Measurements from ENCODE around the gene HNRNPK. TPM values are rescaled to one million over a fixed set of nuclear protein-coding genes. Genes with fewer than 3 reads are reported as not detected.
"Not testable (repeated sequence)": the region's sequence is repeated elsewhere in the genome, so short reads cannot be mapped to it uniquely, and the experiment has no call there.

The HNRNPK gene
- total and polyA plus RNA-seq, 7 experiments from 2014 or later, result 537 to 958 (median 625) TPM

GRCh38 chr9:83956086-83956435 lies 24.0 kb downstream of the HNRNPK start:
- H3K27me3 ChIP-seq (ENCODE audit: control insufficient read depth in 2 of 2, insufficient read depth in 2 of 2, low read length in 2 of 2), result no peaks in the 10 kb centered on the region
- H3K36me3 Mint-ChIP-seq, result peaks cover 0 to 8% (median 3%) of the 10 kb centered on the region in 5 donors
- peak overlapping the region; percentile 94 to 98 (median 95) for H3K4me3 Mint-ChIP-seq
- no peaks in the 10 kb centered on the region for H3K9me3 Mint-ChIP-seq
- intact Hi-C loops (cut with micrococcal nuclease), result loop anchor here (1.0 to 5.0 kb wide), 3 partner anchors 24 to 341 kb away; partner anchors contain the start of genes HNRNPK (in 2 of the 2), KIF27 (in 2 of the 2) and RMI1 (in 2 of the 2)
- H3K27me3 Mint-ChIP-seq, result no peaks in the 10 kb centered on the region
- CTCF ChIA-PET, result interaction anchor here (0.7 kb wide), 1 partner anchor 35 kb away, joined by 5 read pairs; the partner anchor contains the start of gene KIF27
- peak overlapping the region; percentile 88 to 99 (median 94) for H3K27ac Mint-ChIP-seq
- peak in 6 of 9 donors; percentile 14 to 50 (median 30) for DNase-seq
- POLR2A ChIA-PET, result interaction anchor here (1.3 to 1.4 kb wide), 4 partner anchors 17 to 34 kb away, joined by 3 to 24 read pairs (median 5); partner anchors contain the start of genes HNRNPK and RMI1
- peak overlapping the region; percentile 77 for H3K27ac ChIP-seq (ENCODE audit: low read depth, low read length)
- ATAC-seq, result peak; percentile 77
- peak overlapping the region; percentile 88 for H3K4me3 ChIP-seq (ENCODE audit: low read length)
- peaks cover 4 to 13% of the 10 kb centered on the region in 2 donors for H3K4me1 ChIP-seq (ENCODE audit: control insufficient read depth in 2 of 2, insufficient read depth in 2 of 2, low read length in 2 of 2)
- H3K9me3 ChIP-seq (ENCODE audit: control insufficient read depth in 2 of 3, low read length in 3 of 3), result no peaks in the 10 kb centered on the region
- peaks cover 0 to 8% (median 0%) of the 10 kb centered on the region in 3 experiments for H3K36me3 ChIP-seq (ENCODE audit: control insufficient read depth in 2 of 3, insufficient read depth in 3 of 3, low read length in 3 of 3)
- H3K4me1 Mint-ChIP-seq, result peaks cover 6 to 23% (median 19%) of the 10 kb centered on the region in 7 donors

DNA sequence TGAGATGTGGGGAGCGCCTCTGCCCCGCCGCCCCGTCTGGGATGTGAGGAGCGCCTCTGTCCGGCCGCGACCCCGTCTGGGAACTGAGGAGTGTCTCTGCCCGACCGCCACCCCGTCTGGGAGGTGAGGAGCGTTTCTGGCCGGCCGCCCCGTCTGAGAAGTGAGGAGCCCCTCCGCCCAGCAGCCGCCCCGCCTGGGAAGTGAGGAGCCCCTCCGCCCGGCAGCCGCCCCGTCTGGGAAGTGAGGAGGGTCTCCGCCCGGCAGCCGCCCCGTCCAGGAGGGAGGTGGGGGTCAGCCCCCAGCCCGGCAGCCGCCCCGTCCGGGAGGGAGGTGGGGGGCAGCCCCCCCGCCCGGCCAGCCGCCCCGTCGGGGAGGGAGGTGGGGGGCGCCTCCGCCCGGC lies 31.9 kb downstream of the HNRNPK start:
- DNase-seq; intact Hi-C loops (cut with micrococcal nuclease); H3K27ac ChIP-seq (ENCODE audit: low read depth, low read length); H3K4me3 ChIP-seq (ENCODE audit: low read length); H3K9me3 Mint-ChIP-seq; H3K4me3 Mint-ChIP-seq; H3K27me3 Mint-ChIP-seq; ATAC-seq; H3K27ac Mint-ChIP-seq; H3K36me3 ChIP-seq (ENCODE audit: control insufficient read depth in 2 of 3, insufficient read depth in 3 of 3, low read length in 3 of 3); POLR2A ChIA-PET; H3K4me1 ChIP-seq (ENCODE audit: control insufficient read depth in 2 of 2, insufficient read depth in 2 of 2, low read length in 2 of 2); CTCF ChIA-PET; H3K9me3 ChIP-seq (ENCODE audit: control insufficient read depth in 2 of 3, low read length in 3 of 3); H3K27me3 ChIP-seq (ENCODE audit: control insufficient read depth in 2 of 2, insufficient read depth in 2 of 2, low read length in 2 of 2); H3K4me1 Mint-ChIP-seq: not testable (repeated sequence)
- H3K36me3 Mint-ChIP-seq, result peaks cover 0 to 27% (median 12%) of the 10 kb centered on the region in 5 donors

GRCh38 chr9:83940590-83941303 lies 39.3 kb downstream of the HNRNPK start:
- no peak overlapping the region for H3K27ac ChIP-seq (ENCODE audit: low read depth, low read length)
- ChIA-PET POLR2A (no interaction called here), CTCF (interaction anchor here (0.6 to 1.7 kb wide), 5 partner anchors 11 to 446 kb away, joined by 3 to 11 read pairs (median 3); no protein-coding TSS in a partner anchor)

DNA sequence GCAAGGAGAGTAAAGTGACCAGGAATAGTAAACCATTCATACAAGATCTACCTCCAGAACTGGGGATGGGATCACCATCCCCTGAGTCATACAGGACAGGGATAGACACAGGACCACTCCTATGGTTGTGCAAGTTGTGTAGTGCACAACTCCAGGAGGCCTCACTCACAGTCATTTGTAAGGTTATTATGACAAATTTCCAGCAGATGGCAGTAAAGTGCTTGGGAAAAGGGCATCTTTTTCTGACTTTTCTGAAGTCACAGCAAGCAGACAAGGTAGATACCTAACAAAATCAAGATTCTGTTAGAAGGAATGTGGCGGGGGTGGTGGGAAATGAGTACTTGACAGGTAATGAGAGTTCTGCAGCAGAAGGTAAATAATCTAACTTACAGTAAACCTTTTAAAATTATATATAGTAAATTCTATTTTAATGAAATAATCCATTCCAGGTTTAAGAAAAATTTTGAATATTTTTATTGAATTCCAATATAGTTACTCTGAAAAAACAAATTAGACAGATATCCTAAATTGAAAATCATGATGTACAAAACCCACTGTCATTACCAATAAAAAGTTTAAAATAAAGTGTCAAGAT lies 42.1 kb downstream of the HNRNPK start:
- DNase-seq (peak in 7 of 9 donors; percentile 44 to 74 (median 66)), ATAC-seq (peak; percentile 84)
- Mint-ChIP-seq H3K27ac (no peak overlapping the region), H3K4me1 (peaks cover 0 to 19% (median 0%) of the 10 kb centered on the region in 7 donors), H3K36me3 (peaks cover 4 to 21% (median 9%) of the 10 kb centered on the region in 5 donors), H3K9me3 (no peaks in the 10 kb centered on the region), H3K27me3 (no peaks in the 10 kb centered on the region), H3K4me3 (no peak overlapping the region)
- intact Hi-C loops (cut with micrococcal nuclease), result loop anchor here (1.0 to 5.0 kb wide), 6 partner anchors 18 to 1674 kb away; partner anchors contain the start of genes HNRNPK (in 1 of the 2) and RMI1 (in 1 of the 2)
- POLR2A ChIA-PET, result no interaction called here
- no peak overlapping the region for H3K4me3 ChIP-seq (ENCODE audit: low read length)
- peaks cover 0 to 17% (median 4%) of the 10 kb centered on the region in 3 experiments for H3K36me3 ChIP-seq (ENCODE audit: control insufficient read depth in 2 of 3, insufficient read depth in 3 of 3, low read length in 3 of 3)
- H3K27ac ChIP-seq (ENCODE audit: low read depth, low read length), result no peak overlapping the region
- CTCF ChIA-PET, result interaction anchor here (0.6 to 2.0 kb wide), 9 partner anchors 10 to 378 kb away, joined by 3 to 11 read pairs (median 4); no protein-coding TSS in a partner anchor
- H3K27me3 ChIP-seq (ENCODE audit: control insufficient read depth in 2 of 2, insufficient read depth in 2 of 2, low read length in 2 of 2), result no peaks in the 10 kb centered on the region
- H3K9me3 ChIP-seq (ENCODE audit: control insufficient read depth in 2 of 3, low read length in 3 of 3), result no peaks in the 10 kb centered on the region
- H3K4me1 ChIP-seq (ENCODE audit: control insufficient read depth in 2 of 2, insufficient read depth in 2 of 2, low read length in 2 of 2), result no peaks in the 10 kb centered on the region

More at GRCh38 chr9:83940590-83941303, 39.3 kb downstream of the HNRNPK start:
- H3K36me3 ChIP-seq (ENCODE audit: control insufficient read depth in 2 of 3, insufficient read depth in 3 of 3, low read length in 3 of 3), result peaks cover 0 to 17% (median 4%) of the 10 kb centered on the region in 3 experiments
- DNase-seq (no peak), ATAC-seq (no peak)
- H3K9me3 ChIP-seq (ENCODE audit: control insufficient read depth in 2 of 3, low read length in 3 of 3), result no peaks in the 10 kb centered on the region
- H3K4me3 Mint-ChIP-seq, result no peak overlapping the region
- H3K27me3 Mint-ChIP-seq, result no peaks in the 10 kb centered on the region
- H3K27ac Mint-ChIP-seq, result peak overlapping the region in 2 of 9 donors; percentile 55 to 78
- intact Hi-C loops (cut with micrococcal nuclease), result no loop called here
- peaks cover 0 to 8% (median 0%) of the 10 kb centered on the region in 7 donors for H3K4me1 Mint-ChIP-seq
- H3K9me3 Mint-ChIP-seq, result no peaks in the 10 kb centered on the region
- H3K36me3 Mint-ChIP-seq, result peaks cover 5 to 35% (median 16%) of the 10 kb centered on the region in 5 donors
- H3K4me3 ChIP-seq (ENCODE audit: low read length), result no peak overlapping the region
- no peaks in the 10 kb centered on the region for H3K4me1 ChIP-seq (ENCODE audit: control insufficient read depth in 2 of 2, insufficient read depth in 2 of 2, low read length in 2 of 2)
- no peaks in the 10 kb centered on the region for H3K27me3 ChIP-seq (ENCODE audit: control insufficient read depth in 2 of 2, insufficient read depth in 2 of 2, low read length in 2 of 2)

GRCh38 chr9:83936523-83936922 lies 43.5 kb downstream of the HNRNPK start:
- POLR2A ChIA-PET, result no interaction called here
- Mint-ChIP-seq H3K4me1 (peaks cover 0 to 26% (median 7%) of the 10 kb centered on the region in 7 donors), H3K27ac (no peak overlapping the region), H3K9me3 (no peaks in the 10 kb centered on the region), H3K27me3 (no peaks in the 10 kb centered on the region), H3K4me3 (no peak overlapping the region), H3K36me3 (peaks cover 0 to 11% (median 9%) of the 10 kb centered on the region in 5 donors)
- Histone ChIP-seq H3K36me3 (ENCODE audit: control insufficient read depth in 2 of 3, insufficient read depth in 3 of 3, low read length in 3 of 3) (peaks cover 0 to 17% (median 0%) of the 10 kb centered on the region in 3 experiments), H3K9me3 (ENCODE audit: control insufficient read depth in 2 of 3, low read length in 3 of 3) (no peaks in the 10 kb centered on the region), H3K4me3 (ENCODE audit: low read length) (no peak overlapping the region), H3K27me3 (ENCODE audit: control insufficient read depth in 2 of 2, insufficient read depth in 2 of 2, low read length in 2 of 2) (no peaks in the 10 kb centered on the region), H3K4me1 (ENCODE audit: control insufficient read depth in 2 of 2, insufficient read depth in 2 of 2, low read length in 2 of 2) (no peaks in the 10 kb centered on the region), H3K27ac (ENCODE audit: low read depth, low read length) (no peak overlapping the region)
- intact Hi-C loops (cut with micrococcal nuclease), result loop anchor here in 1 of 2 donors (5.0 kb wide), 1 partner anchor 1676 kb away; no protein-coding TSS in a partner anchor
- CTCF ChIA-PET, result interaction anchor here (0.7 to 2.0 kb wide), 4 partner anchors 12 to 324 kb away, joined by 3 to 11 read pairs (median 4); no protein-coding TSS in a partner anchor
- DNase-seq (no peak), ATAC-seq (no peak)

DNA sequence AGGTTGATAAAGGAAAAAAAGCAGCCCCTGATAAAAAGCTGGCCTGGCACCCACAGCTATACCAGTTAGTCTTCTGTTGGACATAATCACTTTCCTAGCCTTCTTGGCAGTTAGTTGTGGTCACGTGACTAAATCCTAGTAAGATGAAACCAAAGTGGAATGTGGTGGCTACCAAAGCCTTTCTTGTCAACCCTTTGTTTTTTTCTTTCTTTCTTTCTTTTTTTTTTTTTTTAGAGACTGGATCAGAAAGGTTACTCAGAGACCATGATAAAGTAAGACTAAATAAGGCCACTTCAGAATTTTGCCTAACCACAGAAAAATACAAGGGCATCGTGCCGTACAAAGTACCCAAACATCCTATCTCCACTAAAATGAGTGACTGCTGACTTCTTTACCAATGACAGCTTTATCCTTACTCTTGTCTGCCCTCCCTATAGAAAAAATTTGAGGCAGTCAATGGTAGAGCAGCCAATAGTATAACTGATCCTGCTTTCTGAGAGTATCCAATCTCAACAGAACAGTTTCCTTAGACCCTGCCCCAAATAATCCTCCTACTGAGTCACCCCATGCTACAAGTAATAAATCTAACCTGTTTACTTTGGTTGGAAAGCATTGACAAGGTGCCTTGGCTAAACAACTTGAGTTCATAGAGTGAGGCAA lies 44.6 kb downstream of the HNRNPK start:
- Mint-ChIP-seq H3K4me1 (peaks cover 0 to 29% (median 12%) of the 10 kb centered on the region in 7 donors), H3K9me3 (no peaks in the 10 kb centered on the region), H3K4me3 (no peak overlapping the region), H3K36me3 (peaks cover 0 to 9% (median 3%) of the 10 kb centered on the region in 5 donors), H3K27ac (no peak overlapping the region), H3K27me3 (no peaks in the 10 kb centered on the region)
- CTCF ChIA-PET, result interaction anchor here (0.8 to 1.1 kb wide), 2 partner anchors 326 to 381 kb away, joined by 3 read pairs; no protein-coding TSS in a partner anchor
- POLR2A ChIA-PET, result no interaction called here
- Histone ChIP-seq H3K27ac (ENCODE audit: low read depth, low read length) (no peak overlapping the region), H3K4me3 (ENCODE audit: low read length) (no peak overlapping the region), H3K9me3 (ENCODE audit: control insufficient read depth in 2 of 3, low read length in 3 of 3) (no peaks in the 10 kb centered on the region), H3K4me1 (ENCODE audit: control insufficient read depth in 2 of 2, insufficient read depth in 2 of 2, low read length in 2 of 2) (no peaks in the 10 kb centered on the region), H3K27me3 (ENCODE audit: control insufficient read depth in 2 of 2, insufficient read depth in 2 of 2, low read length in 2 of 2) (no peaks in the 10 kb centered on the region), H3K36me3 (ENCODE audit: control insufficient read depth in 2 of 3, insufficient read depth in 3 of 3, low read length in 3 of 3) (peaks cover 0 to 9% (median 0%) of the 10 kb centered on the region in 3 experiments)
- no peak for ATAC-seq
- no peak for DNase-seq
- intact Hi-C loops (cut with micrococcal nuclease), result loop anchor here in 1 of 2 donors (5.0 kb wide), 1 partner anchor 1677 kb away; no protein-coding TSS in a partner anchor
